Measurements from ENCODE around the gene BEND2.

BEND2 gene

DNA sequence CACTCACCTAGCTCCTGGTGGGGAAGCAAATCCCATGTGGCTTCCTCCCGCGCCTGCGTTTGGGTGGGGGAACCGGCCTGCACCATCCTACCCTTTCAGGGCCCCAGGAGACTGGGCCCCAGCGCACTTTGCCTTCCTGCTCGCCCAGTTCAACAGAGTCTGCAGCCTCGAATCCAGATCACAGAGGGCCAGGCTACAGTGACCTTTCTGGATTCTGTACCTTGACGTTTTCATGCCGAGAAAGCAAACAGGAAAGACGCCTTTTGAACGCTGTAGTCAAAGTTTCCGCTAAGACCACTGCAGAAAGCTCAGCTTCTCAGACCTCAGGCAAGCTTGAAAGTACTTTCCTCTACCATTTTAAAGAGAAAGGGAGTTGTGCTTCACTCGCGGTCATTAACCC is 7.4 kb upstream of the BEND2 start:
- H4K20me1 ChIP-seq (ENCODE audit: low read depth, low read length), result no peaks in the 10 kb centered on the region
- no peaks in the 10 kb centered on the region for H3K9me3 ChIP-seq (ENCODE audit: insufficient read depth, low read length)
- no peaks in the 10 kb centered on the region for H3K36me3 ChIP-seq (ENCODE audit: low read length)
- no peaks in the 10 kb centered on the region for H3F3A ChIP-seq (ENCODE audit: insufficient read depth)
- TF ChIP-seq EZH2phosphoT487 (conservative IDR thresholded peaks at IDR 0.05; ENCODE audit: low read length), result no peak
- TF ChIP-seq, protein P1, sequence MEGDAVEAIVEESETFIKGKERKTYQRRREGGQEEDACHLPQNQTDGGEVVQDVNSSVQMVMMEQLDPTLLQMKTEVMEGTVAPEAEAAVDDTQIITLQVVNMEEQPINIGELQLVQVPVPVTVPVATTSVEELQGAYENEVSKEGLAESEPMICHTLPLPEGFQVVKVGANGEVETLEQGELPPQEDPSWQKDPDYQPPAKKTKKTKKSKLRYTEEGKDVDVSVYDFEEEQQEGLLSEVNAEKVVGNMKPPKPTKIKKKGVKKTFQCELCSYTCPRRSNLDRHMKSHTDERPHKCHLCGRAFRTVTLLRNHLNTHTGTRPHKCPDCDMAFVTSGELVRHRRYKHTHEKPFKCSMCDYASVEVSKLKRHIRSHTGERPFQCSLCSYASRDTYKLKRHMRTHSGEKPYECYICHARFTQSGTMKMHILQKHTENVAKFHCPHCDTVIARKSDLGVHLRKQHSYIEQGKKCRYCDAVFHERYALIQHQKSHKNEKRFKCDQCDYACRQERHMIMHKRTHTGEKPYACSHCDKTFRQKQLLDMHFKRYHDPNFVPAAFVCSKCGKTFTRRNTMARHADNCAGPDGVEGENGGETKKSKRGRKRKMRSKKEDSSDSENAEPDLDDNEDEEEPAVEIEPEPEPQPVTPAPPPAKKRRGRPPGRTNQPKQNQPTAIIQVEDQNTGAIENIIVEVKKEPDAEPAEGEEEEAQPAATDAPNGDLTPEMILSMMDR (IDR thresholded peaks at IDR 0.05; ENCODE audit: insufficient read depth, low read length, poor library complexity, severe bottlenecking), result no peak
- H2AFZ ChIP-seq (ENCODE audit: low read depth, low read length, severe bottlenecking), result no peak overlapping the region
- no peaks in the 10 kb centered on the region for H3K9me2 ChIP-seq (replicated peaks; ENCODE audit: insufficient read depth, low read length)
- H3K9ac ChIP-seq (ENCODE audit: low read length), result no peak overlapping the region
- no peak overlapping the region for H3K27ac ChIP-seq (ENCODE audit: low read depth, low read length)
- no peak overlapping the region for H3K4me3 ChIP-seq (ENCODE audit: insufficient read depth, low read length, poor library complexity, severe bottlenecking)
- no peak overlapping the region for H3K4me2 ChIP-seq (ENCODE audit: low read depth, low read length, poor library complexity, severe bottlenecking)
- H3K79me2 ChIP-seq (ENCODE audit: insufficient read depth, low read length), result no peaks in the 10 kb centered on the region
- no peaks in the 10 kb centered on the region for H3K27me3 ChIP-seq (ENCODE audit: low read length)

DNA sequence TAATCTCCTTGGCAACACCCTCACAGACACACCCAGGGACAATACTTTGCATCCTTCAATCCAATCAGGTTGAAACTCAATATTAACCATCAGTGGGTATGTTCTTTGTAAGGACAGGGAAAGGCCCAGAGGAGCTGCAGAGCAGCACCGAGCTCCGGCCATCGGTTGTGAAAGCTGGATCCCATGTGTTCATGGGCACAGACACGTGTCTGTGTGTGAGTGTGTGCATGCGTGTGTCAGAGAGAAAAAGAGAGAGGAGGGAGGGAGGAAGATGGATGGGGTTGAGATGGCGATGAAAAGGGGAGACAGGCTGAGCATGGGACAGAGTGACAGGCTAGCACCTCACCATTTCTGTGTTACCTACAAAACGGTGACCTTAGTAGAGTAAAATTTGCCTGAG is 6.8 kb upstream of the BEND2 start:
- Histone ChIP-seq H3K4me2 (ENCODE audit: low read depth, low read length, poor library complexity, severe bottlenecking) (no peak overlapping the region), H3K9me2 (replicated peaks; ENCODE audit: insufficient read depth, low read length) (no peaks in the 10 kb centered on the region), H3K4me3 (ENCODE audit: insufficient read depth, low read length, poor library complexity, severe bottlenecking) (no peak overlapping the region), H3K36me3 (ENCODE audit: low read length) (no peaks in the 10 kb centered on the region), H3K27ac (ENCODE audit: low read depth, low read length) (no peak overlapping the region), H3K9ac (ENCODE audit: low read length) (no peak overlapping the region), H3F3A (ENCODE audit: insufficient read depth) (no peaks in the 10 kb centered on the region), H3K27me3 (ENCODE audit: low read length) (no peaks in the 10 kb centered on the region), H2AFZ (ENCODE audit: low read depth, low read length, severe bottlenecking) (no peak overlapping the region), H3K9me3 (ENCODE audit: insufficient read depth, low read length) (no peaks in the 10 kb centered on the region), H3K79me2 (ENCODE audit: insufficient read depth, low read length) (no peaks in the 10 kb centered on the region), H4K20me1 (ENCODE audit: low read depth, low read length) (no peaks in the 10 kb centered on the region)
- no peak for TF ChIP-seq EZH2phosphoT487 (conservative IDR thresholded peaks at IDR 0.05; ENCODE audit: low read length)
- TF ChIP-seq, protein P1 (IDR thresholded peaks at IDR 0.05; ENCODE audit: insufficient read depth, low read length, poor library complexity, severe bottlenecking), result no peak

DNA sequence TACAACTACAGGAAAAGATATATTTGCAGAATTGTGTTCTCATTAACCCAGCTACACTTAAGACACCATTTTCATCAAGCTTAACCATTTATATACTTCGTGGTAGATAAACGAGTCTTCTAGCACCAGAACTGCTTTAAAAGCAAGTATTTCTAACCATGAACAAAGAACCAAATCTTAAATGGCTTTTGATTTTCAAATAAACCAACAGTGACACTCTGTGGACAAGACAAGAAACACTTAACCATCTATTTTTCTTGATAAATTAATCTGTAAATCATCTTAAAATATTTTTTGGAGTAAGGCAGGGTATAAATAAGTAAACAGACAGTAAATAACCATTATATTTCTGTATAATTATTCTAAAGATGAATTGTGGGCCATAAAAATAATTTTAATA is 10.2 kb downstream of the BEND2 start:
- no peak for TF ChIP-seq EZH2phosphoT487 (conservative IDR thresholded peaks at IDR 0.05; ENCODE audit: low read length)
- TF ChIP-seq, protein P1 (IDR thresholded peaks at IDR 0.05; ENCODE audit: insufficient read depth, low read length, poor library complexity, severe bottlenecking), result no peak
- H3K27me3 ChIP-seq (ENCODE audit: low read length), result no peaks in the 10 kb centered on the region
- no peaks in the 10 kb centered on the region for H3K9me3 ChIP-seq (ENCODE audit: insufficient read depth, low read length)
- H3K4me2 ChIP-seq (ENCODE audit: low read depth, low read length, poor library complexity, severe bottlenecking), result no peak overlapping the region
- H4K20me1 ChIP-seq (ENCODE audit: low read depth, low read length), result no peaks in the 10 kb centered on the region
- H3K79me2 ChIP-seq (ENCODE audit: insufficient read depth, low read length), result no peaks in the 10 kb centered on the region
- H3K9me2 ChIP-seq (replicated peaks; ENCODE audit: insufficient read depth, low read length), result no peaks in the 10 kb centered on the region
- no peak overlapping the region for H3K4me3 ChIP-seq (ENCODE audit: insufficient read depth, low read length, poor library complexity, severe bottlenecking)
- H3F3A ChIP-seq (ENCODE audit: insufficient read depth), result no peaks in the 10 kb centered on the region
- no peak overlapping the region for H2AFZ ChIP-seq (ENCODE audit: low read depth, low read length, severe bottlenecking)
- H3K27ac ChIP-seq (ENCODE audit: low read depth, low read length), result no peak overlapping the region
- H3K36me3 ChIP-seq (ENCODE audit: low read length), result no peaks in the 10 kb centered on the region
- H3K9ac ChIP-seq (ENCODE audit: low read length), result no peak overlapping the region

Data from SU-DHL-6 (cell line).